Ramos (cell line): Measurements from ENCODE around the gene MSL2.
"Not testable (repeated sequence)": the region's sequence is repeated elsewhere in the genome, so short reads cannot be mapped to it uniquely, and the experiment has no call there.

ENCODE experiments used
- in situ Hi-C: fragments of 300-500 bp; cut with MboI; formaldehyde crosslinking; loops from one replicate; pipeline ENCODE4 v1.14.3; 2022; ENCODE audit warnings: low sequenced_read_pairs; ENCODE audit not compliant: unreplicated experiment

MSL2 gene

DNA sequence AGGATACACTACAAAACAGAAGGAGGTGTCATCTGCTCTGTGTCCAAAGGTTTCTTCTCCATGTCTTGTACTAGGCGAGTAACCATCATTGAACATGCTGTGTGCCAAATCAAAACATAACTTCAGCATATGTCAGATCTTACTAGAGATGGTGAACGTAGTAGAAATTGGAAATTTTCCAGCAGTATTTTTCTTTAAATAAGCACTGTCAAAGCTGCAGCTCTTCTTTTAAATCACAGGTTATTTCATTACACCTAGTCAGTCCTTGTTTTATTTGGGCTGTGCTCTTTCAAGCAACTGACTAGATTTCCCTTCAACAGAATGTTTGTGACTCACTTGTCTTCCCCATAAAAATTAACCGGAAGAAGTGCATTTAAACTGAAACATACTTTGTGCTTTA, 46.5 kb downstream of the MSL2 start:
- in situ Hi-C loops, result no loop called here

- in situ Hi-C loops, result no loop called here
Measured at GRCh38 chr3:136146981-136147729, 49.0 kb downstream of the MSL2 start.

DNA sequence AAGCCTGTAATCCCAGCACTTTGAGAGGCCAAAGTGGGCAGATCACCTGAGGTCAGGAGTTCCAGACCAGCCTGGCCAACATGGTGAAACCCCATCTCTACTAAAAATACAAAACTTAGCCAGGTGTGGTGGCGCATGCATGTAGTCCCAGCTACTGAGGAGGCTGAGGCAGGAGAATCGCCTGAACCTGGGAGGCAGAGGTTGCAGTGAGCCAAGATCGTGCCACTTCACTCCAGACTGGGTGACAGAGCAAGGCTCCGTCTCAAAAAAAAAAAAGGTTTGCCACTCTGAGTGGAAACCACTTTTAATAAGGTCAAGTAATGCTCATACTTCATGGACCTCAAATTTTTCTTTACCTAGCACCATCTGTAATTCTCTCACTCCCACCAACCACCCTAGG, 51.7 kb downstream of the MSL2 start:
- in situ Hi-C loops, result not testable (repeated sequence)

GRCh38 chr3:136142592-136142991, 53.5 kb downstream of the MSL2 start:
- in situ Hi-C loops, result no loop called here

DNA sequence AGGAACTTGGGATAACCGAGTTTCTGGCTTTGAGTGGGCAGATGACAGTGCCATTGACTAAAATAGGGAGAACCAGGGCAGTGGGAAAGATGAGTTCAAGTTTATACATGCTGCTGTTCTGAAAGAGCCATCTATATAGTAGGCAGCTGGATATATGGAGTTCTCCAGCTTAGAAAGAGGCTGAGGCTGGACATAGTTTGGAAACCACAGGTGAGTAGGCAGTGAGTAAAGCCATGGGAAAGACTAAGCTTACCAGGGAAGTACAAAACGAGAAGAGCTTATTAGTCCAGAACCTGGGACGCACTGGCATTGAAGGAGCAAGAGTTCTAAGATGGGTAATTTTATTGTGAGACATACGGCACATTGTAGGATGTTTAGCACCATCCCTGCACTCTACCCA, 54.2 kb downstream of the MSL2 start:
- in situ Hi-C loops, result no loop called here

DNA sequence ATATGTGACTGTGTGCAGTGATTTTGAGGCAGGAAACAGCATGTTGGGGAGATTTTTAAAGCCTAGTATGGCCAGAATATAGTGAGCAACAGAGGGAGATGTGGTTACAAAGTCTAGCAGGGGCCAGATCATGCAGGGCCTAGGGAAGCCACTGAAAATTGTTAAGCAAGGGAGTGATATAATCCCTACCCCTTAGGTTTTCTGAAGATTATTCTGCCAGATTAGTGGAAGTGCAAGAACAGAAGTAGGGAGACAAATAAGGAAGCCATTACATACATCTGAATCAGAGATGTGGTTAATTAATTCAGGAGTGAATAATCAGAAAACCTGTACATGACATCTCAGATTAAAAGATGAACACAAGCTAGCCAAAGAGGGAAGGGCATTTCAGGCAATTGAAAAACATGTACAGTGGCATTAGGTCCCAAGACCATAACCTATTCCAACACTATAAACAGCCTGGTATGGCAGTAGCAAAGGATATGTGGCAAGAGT, 54.8 kb downstream of the MSL2 start:
- in situ Hi-C loops, result no loop called here

- in situ Hi-C loops, result no loop called here
Measured at GRCh38 chr3:136136454-136136853, 59.7 kb downstream of the MSL2 start.

GRCh38 chr3:136135039-136135802, 60.9 kb downstream of the MSL2 start:
- in situ Hi-C loops, result no loop called here

- in situ Hi-C loops, result no loop called here
Measured at GRCh38 chr3:136134091-136134490, 62.0 kb downstream of the MSL2 start.

DNA sequence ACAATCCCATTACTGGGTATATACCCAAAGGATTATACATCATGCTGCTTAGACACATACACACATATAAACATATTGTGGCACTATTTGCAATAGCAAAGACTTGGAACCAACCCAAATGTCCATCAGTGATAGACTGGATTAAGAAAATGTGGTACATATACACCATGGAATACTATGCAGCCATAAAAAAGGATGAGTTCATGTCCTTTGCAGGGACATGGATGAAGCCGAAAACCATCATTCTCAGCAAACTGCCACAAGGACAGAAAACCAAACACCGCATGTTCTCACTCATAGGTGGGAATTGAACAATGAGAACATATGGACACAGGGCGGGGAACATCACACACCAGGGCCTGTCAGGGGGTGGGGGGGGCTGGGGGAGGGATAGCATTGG, 64.5 kb downstream of the MSL2 start:
- in situ Hi-C loops, result not testable (repeated sequence)

DNA sequence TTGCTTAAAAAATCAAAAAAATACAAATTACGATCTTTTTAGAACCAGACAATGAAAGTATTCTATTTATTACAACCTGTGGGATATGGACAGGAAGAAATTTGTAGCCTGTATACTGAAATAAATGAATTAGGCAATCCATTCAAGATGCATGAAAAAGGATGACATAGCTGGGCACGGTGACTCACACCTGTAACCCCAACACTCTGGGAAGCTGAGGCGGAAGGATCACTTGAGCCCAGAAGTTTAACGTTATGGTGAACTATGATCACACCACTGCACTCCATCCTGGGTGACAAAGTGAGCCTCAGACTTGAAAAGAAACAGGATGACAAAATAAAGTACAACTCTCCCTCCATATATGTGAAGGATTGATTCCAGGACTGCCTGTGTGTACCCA, 74.1 kb downstream of the MSL2 start:
- in situ Hi-C loops, result no loop called here

- in situ Hi-C loops, result no loop called here
Measured at GRCh38 chr3:136120373-136121348, 75.5 kb downstream of the MSL2 start.

DNA sequence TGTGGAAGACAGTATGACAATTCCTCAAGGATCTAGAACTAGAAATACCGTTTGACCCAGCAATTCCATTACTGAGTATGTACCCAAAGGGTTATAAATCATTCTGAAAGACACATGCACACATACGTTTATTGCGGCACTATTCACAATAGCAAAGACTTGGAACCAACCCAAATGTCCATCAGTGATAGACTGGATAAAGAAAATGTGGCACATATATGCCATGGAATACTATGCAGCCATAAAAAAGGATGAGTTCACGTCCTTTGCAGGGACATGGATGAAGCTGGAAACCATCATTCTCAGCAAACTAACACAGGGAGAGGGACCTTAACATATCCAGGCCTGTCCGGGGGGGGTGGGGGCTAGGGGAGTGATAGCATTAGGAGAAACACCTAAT, 76.4 kb downstream of the MSL2 start:
- in situ Hi-C loops, result not testable (repeated sequence)

DNA sequence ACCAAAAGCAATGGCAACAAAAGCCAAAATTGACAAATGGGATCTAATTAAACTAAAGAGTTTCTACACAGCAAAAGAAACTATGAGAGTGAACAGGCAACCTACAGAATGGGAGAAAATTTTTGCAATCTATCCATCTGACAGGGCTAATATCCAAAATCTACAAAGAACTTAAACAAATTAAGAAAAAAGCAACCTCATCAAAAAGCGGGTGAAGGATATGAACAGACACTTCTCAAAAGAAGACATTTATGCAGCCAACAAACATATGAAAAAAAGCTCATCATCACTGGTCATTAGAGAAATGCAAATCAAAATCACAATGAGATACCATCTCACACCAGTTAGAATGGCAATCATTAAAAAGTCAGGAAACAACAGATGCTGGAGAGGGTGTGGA, 76.8 kb downstream of the MSL2 start:
- in situ Hi-C loops, result not testable (repeated sequence)

DNA sequence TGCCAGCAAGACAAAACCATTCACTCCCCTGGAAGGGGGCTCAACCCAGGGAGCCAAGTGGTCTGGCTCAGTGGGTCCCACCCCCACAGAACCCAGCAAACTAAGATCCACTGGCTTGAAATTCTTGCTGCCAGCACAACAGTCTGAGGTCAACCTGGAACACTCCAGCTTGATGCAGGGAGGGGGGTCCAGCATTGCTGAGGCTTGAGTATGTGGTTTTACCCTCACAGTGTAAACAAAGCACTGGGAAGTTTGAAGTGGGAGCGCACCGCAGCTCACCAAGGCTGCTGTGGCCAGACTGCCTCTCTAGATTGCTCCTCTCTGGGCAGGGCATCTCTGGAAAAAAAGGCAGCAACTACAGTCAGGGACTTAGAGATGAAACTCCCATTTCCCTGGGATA, 81.7 kb downstream of the MSL2 start:
- in situ Hi-C loops, result no loop called here

- in situ Hi-C loops, result no loop called here
Measured at GRCh38 chr3:136110481-136110880, 85.7 kb downstream of the MSL2 start.

DNA sequence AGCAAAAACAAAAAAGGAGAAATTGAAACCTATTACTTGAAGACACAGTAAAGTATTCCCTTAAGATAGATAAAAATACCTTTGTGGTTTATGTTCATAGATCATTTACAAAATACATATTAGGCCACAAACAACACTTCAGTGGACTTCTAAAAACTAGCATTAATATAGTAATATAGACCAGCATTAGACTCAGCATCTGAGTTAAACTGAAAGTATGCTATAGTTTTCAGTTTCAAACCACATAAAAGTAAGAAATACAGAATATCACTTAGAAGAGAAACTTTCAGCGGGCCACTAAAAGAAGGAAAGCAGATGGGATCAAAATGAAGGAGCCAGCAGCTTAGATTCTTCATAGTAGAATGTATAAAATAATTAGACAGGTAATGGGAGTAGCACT, 86.6 kb downstream of the MSL2 start:
- in situ Hi-C loops, result no loop called here

DNA sequence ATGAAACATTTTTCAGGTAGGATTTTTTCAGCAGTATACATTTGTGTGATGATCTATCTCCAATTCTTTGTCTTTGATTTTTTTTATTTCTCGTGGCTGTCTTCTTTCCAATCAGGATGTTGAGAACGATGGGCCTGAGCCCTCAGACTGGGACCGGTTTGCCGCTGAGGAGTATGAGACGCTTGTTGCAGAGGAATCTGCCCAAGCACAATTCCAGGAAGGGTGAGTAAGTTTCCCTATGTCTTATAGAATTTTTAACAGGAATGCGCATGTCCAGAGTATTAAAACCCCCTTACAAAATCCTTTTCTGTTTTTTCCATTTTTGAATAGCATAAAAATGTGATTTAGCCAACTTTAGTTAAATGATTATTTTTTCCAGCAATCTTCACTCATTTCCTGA, 90.0 kb downstream of the MSL2 start:
- in situ Hi-C loops, result no loop called here

DNA sequence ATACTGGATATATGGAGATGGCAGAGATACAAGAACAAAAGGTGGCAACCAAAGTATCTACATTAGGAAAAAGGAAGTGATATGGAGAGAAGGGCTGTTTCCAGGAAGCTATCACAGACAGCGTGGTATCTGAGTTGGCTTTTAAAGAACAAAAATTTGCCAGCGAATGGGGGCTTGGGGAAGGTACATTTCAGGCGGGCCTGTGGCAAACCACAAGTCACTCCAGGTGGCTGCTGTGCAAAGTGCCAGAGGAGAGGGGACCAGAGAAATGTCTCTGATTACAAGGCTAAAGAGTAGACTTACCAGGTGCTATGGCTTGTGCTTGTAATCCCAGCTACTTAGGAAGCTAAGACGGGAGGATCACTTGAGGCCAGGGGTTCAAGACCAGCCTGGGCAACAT, 91.1 kb downstream of the MSL2 start:
- in situ Hi-C loops, result no loop called here
